Mesenteric fat pad (tissue), 1 donor: ENCODE measurements around the gene PARN. TPM values are rescaled to one million over a fixed set of nuclear protein-coding genes. Genes with fewer than 3 reads are reported as not detected.

Experiments used
- DNase-seq: peaks from one replicate; pipeline ENCODE4 v3.0.0-alpha.2; 2020; ENCODE audit warnings: low spot score
- total RNA-seq: library from RNA; stranded (reverse); fragmentation: NEBNext Ultra II Directional; extraction: Animal tissue kit (Norgen Biotek cat#: 25700); gene quantifications from one replicate; pipeline ENCODE4 v1.2.1, GENCODE V29; 2021
- donor health status: DM: yes; HTN: yes; CAD: no.

PARN gene
- total RNA-seq, 1 donor from 2014 or later = 23.3 TPM

DNA sequence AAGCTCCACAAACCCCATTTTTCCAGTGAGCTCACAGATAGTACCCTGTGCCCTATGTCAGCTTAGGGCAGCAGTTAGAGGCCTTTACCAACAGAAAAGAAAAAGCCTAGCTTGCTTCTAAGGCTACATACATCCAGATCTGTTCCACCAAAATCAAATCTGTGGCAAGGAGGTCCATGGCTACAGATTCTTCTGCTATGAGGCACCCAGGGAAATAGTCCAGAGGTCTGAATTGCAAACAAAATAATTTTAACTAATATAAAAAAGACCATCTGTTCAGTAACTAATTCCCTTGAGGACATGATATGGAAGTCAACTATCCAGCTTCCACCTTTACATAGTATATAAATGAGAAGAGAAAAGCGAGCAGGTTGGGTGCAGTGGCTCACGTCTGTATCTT, 129.3 kb downstream of the PARN start:
- DNase-seq = no peak

DNA sequence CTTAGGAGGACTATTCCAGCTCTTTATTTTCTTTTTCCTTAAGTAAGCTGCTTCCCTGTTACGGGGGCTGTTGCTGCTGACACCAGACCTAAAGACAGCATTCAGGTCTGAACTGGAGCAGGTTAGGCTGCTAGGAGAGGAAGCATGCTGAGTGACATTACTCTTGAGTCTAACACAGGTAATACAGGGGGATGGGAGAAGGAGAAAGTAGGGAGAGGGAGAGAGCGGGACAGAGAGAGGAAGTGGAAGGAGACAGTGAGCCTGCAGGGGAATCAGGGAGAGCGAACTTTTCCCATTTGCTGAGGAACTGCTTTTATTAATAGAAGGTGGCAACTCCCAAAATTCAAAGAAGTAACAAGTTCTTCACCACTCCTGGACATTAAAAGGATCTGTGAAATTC, 130.9 kb downstream of the PARN start:
- DNase-seq = no peak

DNA sequence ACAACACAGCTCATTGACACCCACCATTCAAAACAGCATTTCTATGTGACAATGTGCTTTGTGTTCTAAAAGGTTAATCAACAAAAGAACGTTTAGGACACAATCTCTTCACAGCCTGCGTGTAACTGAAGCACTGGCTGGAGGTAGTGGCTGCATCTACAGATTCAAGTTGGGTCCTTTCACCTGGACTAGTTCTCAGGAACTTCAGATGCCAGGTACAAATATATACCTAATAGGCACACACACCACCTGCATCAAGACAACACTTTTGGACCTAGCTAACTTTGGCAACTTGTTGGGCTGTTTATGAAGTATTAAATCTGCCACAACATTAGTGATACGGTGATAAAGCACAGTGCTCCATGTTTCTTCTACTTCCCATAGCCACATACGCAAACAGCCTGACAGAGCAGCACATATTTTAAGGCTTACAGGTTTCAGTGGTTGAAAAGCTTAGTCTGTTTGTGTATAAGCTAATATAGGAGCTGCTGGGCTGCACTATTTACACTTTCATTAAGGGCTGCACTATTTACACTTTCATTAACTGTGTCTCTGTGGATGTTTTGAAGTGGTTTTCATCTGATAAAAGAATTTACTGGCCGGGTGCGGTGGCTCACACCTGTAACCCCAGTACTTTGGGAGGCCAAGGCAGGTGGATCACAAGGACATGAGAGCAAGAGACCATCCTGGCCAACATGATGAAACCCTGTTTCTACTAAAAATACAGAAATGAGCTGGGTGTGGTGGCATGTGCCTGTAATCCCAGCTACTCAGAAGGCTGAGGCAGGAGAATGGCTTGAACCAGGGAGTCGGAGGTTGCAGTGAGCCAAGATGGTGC, 132.6 kb downstream of the PARN start:
- no peak for DNase-seq

DNA sequence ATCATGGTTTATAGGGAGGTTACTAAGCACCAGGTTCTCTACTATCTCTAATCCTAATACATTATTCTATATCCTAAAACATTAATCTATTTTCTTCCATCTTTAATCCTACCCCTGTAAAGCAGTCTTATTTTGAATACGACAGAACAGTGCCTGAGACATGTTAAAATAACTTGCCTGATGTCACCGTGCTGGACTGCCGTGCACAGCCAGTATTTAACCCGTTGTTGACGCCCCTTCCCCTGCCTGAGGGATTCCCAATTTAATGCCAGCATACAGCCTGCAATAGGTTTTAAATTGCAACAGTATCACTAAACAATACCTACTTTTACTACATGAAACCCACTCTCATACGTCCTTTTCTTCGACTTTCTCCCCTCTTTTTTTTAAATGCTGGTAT, 133.3 kb downstream of the PARN start:
- no peak for DNase-seq

DNA sequence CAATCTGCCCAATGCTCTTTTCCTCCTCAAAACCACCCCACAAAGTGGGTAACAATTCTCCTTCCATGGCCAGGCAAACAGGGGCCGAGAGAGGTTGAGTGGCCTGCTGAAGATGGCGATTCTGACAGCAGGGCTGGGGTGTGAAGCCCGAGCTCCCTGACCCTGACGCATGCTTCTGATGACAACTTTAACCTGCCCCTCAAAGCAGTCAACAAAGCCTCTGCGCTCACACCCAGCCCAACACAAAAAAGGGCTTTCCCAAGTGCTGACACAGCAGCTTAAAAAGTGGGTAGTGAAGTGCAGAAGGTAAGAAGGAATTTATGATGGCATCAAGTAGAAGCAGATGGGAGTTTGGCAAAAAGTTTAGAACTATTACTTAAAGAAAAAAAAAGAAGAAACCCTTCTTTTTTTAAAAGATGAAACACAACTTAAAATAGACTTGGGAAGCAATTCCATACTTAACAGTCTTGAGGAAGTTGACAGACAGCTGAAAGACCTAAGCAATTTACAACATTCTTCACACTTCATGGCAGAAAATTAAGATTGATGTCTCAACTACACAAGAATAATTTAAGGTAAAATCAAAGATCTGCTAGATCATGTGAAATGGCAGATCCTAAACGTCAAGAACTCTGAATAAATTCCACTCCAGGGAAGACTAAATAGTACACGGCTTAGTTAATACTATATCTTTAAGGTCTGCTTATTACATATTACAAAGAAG, 133.9 kb downstream of the PARN start:
- no peak for DNase-seq

DNA sequence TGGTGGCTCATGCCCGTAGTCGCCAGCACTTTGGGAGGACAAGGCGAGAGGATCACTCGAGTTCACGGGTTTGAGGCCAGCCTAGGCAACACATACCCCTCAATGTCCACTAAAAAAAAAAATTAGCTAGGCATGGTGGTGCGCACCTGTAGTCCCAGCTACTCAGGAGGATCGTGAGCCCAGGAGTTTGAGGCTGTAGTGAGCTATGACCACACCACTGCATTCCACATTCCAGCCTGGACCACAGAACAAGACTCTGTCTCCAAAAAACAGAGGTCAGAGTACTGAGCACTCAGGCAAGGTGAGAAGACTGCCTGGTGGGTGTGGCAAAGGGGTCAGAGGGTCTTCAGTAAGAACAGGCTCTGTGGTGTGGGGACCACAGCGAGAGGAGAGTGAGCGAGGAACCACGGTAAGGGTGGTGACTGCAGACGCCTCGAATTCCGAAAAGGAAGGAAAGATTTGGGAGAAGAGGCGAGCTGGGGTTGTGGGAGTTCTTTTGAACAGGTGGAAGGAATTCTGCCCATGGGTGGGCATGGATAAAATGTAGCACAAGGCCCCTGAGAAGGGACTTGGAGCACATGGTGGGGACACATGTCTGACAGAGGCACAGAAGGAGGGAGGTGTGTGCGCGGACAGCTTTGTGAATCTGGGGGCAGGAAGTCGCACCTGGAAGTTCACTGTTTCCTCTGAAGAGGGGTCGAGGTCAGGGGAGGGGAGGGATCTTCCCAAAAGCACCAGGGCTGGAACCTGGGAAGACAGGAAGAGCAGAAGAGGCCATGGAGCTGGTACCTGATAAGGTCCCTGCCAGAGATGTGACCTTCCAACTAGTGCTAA, 134.6 kb downstream of the PARN start:
- no peak for DNase-seq

DNA sequence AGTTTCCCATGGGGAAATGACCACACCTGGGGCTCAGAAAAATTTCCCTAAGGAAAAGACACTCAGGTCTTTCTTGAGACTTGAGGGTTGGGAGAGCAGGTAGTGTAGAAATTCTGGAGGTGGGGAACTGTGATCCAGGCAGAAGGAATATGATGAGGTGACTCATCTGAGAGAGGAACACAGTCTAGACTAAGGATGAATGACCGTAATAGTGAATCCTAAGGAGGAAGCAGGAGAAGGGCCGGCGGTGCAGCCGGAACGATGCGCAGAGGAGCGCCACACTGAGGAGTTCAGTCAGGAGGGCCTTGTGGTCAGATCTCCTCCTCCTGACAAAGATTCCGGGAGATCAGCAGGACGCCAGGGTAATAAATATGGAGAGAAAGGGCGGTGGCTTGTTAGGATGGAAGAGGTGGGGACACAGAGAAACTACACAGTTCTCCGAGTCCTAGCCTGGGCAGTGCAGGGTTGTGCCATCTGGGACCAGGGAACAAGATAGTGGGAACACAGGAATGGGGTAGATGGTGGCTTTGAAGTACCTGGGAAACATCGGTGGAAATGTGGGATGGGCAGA, 135.6 kb downstream of the PARN start:
- no peak for DNase-seq

DNA sequence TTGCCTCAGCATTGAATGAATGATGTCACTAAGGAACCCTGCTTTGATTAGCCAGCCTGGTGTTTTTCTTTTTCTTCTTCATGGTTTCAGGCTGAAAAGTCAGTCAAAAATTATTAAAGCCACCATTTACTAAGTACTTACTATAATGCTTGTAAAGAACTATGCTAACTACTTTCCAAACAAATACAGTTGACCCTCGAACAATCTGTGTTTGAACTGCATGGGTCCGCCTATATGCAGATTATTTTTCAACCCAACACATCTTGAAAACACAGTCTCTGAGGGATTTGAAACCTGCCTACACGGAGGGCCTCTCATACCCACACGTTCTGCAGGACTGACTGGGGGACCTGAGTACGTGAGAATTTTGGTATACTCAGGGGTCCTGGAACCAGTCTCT, 136.3 kb downstream of the PARN start:
- DNase-seq = no peak

DNA sequence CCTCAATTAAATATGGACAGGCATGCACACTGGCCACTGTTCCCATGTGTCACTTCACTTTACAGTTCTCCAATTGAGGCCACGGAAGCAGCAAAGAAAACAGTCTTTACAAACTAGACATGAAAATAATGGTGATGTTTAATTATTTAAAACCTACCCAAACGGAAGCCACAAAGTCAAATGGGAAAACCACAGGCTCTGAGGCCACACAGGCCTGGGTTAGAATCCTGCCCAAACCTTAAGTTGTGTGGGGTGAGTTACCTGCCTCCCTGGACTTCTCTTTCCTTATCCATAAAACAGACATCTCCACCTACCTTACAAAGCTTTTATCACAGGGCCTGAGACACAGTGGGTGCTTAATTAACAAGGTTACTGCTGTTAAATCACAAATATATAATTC, 137.4 kb downstream of the PARN start:
- DNase-seq = no peak

DNA sequence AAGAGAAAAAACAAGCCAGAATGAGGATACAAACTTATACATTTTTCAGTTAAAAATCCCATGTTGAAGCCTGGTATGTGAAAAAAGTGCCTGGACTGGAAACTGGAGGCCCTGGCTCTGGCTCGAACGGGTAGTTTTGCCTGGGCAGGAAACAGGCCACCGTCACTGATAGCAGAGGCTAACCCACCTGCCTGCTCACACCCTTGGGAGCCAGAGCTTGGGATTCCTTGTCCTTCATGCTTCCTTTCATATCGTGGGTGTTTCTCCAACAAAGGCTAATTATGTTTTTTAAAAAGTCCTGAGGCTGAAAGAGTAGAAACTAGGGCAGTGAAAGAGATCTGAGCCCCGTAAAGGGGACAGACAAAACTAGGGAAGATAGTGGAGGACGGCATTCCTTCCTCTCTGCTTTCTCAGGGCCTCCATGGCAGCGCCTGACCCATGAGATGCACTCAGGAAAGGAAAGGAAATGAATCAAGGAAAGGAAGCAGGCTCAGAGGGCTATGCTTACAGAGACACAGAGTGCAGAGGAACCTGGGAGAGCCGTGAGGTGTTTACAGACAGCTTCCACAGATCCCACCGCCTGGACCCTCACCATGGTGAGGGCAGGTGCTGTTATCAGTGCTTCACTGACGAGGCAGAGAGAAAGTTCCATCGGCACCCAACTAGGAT, 138.1 kb downstream of the PARN start:
- DNase-seq = no peak

DNA sequence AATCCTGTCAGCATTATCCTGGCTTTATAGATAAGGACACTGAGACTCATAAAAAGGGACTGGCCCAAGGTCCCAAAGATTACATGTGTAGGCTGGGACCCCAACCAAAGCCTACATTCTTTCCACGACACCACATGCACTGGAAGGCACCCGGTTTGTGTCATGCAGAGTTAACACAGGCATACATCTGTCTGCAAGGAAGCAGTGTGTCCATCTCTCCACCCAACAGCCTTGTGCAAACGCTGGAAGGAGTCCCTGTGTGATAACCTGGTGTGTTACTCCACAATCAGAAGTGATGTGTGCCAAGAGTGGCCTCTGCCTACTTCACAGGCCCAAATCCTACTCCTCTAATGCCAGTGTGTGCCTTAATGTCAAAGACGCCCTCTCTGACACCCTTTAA, 139.8 kb downstream of the PARN start:
- no peak for DNase-seq

DNA sequence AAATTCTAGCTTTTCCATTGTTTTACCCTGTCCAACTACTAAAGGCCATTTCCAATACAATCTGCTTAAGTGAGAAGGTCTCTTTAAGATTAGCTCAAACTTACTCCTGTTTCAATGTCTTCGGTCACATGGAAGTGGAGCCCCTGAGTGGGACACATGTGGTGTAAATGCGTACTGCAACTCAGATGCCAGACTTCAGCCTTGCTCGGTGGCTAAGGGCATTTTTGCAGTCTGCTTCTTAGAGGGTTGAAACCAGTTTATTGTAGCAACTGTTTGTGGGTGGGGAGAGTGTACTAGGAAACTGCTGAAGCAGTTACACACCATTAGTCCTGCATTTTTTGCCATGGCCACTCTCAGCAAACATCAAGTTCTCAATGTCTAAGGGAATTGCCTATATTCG, 140.6 kb downstream of the PARN start:
- DNase-seq = no peak

DNA sequence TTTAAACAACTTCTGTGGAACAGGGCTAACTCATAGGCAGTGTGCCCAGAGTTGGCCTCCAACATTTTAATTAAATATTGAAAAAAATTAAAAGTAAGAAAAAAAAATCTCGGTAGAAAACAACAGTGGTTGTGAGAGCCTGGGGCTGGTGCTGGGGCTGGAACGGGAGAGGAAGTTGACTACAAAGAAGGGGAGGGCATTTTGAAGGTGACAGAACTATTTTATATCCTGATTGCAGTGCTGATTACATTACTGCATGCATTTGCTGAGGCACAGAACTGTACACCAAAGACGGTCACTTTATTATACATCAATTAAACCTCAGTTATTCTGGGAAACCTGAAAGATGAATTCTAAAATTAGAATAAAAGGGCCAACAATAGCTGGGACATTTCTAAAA, 142.5 kb downstream of the PARN start:
- no peak for DNase-seq

DNA sequence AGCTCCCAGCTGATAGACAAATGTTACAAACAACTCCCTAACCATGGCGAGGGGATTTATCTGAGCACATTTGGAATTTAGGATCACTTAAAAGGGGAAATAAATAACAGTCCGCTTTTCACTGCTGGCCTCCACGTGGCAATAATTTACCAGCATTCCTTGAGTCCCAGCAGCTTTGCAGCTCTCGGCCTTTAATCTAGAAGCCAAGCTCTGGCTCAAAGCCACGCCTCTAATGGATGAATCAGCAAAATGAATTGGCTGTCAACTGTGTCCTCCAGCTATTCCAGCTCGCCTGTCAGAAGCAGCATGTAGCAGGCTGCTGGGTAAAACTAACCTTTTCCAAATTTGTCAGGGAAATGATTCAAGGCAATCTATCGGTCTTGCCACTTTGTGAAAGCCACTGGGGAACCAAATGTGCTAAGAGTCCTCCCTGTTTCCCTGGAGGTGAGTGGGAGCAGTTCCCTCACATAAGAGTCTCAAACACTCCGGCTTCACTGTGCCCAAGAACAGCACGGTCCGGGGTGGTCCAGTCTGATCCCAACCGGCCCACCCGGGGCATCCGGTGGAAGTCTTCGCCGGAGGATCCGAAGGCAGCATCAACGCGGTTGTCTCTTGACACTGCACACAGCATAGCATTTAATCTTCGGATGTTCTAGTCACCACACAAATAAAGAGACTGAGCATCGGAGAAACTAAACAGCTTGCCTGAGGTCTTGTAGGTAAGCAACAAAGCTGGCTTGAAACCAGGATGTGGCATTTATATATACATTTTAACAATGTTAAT, 143.3 kb downstream of the PARN start:
- DNase-seq = no peak

DNA sequence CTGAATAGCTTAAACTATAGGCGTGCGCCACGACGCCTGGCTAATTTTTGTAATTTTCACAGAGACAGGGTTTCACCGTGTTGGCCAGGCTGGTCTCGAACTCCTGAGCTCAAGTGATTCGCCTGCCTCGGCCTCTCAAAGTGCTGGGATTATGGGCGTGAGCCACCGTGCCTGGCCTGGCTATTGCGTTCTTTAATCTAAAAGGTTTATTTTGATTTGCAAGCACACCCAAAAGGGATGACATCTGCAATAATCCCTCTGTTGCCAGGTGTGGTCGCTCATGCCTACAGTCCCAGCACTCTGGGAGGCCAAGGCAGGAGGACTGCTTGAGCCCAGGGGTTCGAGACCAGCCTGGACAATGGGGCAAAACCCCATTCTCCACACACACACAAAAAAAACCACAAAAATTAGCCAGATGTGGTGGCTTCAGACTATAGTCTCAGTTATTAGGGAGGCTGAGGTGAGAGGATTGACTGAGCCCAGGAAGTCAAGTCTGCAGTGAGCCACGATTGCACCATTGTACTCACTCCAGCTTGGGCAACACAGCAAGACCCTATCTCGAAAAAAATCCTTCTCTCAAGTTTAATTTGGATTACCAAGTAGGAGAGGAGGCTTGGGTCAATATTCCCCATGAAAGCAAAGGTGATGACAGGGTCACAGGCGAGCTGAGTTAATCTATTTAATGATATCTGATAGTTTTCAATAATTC, 144.1 kb downstream of the PARN start:
- DNase-seq = no peak

DNA sequence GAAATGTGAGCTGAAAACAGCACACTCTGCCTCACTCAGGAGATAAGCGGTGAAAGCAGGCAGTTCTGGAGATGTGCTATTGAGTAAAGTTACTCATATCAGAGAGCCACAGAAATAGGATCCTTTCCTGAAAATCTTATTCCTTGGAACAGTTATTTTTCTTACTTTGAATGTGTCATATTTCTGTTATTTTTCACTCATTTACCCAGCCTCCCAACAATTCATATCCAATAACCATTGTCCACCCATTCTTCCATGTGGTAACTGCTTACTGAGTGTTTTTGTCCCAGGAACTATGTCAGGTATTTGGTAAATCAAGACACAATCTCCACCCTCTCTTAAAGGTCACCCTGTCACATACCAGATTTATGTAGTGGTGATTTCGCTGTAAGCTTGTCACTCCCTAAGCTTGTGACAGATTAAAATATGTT, 144.9 kb downstream of the PARN start:
- no peak for DNase-seq

DNA sequence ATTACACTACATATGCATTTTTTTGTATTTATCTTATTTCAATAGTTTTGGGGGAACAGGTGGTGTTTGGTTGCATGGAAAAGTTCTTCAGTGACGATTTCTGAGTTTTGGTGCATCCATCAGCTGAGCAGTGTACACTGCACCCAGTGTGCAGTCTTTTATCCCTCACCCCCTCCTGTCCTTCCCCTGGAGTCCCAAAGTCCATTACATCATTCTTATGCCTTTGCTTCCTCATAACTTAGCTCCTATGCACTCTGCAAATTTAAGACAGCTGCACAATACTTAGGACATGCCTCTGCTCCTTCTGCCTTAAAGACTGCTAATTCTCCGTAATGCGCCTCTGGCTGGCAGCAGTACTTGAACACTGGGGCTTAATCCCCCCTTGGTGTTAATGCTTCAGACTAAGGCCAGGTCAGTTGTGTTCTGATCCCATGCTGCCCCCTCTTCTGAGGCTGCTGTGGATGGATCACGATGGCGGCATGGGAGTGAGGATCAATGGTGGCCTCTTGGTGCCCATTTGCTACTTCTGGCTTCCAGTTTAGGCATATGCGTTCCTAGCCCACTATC, 146.2 kb downstream of the PARN start:
- no peak for DNase-seq

DNA sequence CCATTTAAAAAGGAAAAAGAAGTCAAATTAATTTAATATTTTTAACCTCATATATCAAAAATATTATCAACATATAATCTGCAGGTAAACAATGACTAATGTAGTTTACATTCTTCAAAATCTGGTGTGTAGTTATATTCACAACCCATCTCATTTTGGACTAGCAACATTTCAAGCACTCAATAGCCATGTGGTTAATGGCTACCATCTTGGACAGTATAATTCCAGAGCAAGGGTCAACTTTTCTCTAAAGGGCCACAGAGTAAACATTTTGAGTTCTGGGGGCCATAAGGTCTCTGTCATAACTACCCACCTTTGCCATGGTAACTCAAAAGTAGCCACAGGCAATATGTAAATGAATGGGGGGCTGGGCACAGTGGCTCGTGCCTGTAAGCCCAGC, 153.9 kb downstream of the PARN start:
- DNase-seq = no peak
